A673 (cell line): ENCODE data around the gene KIF1A.

Source experiments
- EZH2 ChIP-seq: fragments of 200-600 bp; sonication (generic); IDR thresholded peaks from 2 replicates; pipeline ENCODE4 v1.6.1; 2017; ENCODE audit warnings: borderline replicate concordance, low read depth, mild to moderate bottlenecking, mixed read lengths, antibody characterized with exemption, low read length; ENCODE audit not compliant: poor library complexity, severe bottlenecking
- TF ChIP-seq, protein P1 (sequence below): fragments of 300-800, 200-600 bp; sonication (generic); conservative IDR thresholded peaks from 2 replicates; pipeline ENCODE4 v1.5.1; 2017; ENCODE audit warnings: low read depth, mild to moderate bottlenecking, antibody characterized with exemption, low read length, moderate library complexity, mixed read lengths

DNA sequence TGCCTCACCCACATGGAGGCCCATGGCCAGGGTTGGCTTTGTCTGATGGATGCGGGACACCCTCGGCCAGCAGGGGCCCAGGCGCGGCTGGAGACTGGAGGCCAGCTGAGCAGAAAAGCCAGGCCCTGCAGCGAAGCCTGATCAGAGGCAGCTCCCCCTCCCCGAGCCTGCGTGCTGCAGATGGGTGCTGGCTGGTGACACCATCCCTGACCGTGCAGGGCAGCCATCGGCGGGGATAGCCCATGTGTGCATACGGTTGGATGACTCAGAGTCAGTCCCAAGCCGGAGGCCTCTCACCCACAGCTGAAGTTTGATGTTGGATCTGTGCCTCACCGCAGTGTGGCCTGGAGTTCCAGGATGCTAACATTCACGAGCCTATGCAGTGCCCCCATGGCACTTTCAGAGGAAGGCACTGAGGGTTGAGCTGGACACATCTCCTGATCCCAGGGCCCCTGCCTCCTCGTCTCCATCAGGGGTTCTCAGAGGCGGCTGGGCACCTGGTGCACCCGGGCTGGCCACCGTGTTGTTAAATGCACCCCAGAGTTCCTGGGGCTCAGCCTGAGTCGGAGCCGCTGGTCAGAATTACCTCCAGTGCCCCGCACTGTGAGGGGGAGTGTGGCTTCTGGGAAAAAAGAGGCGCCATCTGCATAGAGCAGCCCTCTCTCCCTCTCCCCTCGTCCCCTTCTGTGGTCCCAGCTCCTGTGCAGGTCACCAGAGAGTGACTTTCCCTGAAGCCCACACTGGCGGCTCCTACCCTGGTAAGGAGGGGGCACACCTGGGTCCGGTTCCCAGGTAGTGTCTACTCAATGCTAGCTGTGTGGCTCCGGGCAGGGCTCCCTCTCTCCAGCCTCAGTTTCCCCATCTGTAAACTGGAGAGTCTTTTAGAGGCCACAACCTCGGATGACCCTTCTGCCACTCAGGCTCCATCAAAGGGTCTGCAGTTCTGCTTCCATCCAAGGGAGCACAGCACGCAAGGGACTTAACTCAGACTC is 19.4 kb upstream of the KIF1A start:
- TF ChIP-seq, protein P1, sequence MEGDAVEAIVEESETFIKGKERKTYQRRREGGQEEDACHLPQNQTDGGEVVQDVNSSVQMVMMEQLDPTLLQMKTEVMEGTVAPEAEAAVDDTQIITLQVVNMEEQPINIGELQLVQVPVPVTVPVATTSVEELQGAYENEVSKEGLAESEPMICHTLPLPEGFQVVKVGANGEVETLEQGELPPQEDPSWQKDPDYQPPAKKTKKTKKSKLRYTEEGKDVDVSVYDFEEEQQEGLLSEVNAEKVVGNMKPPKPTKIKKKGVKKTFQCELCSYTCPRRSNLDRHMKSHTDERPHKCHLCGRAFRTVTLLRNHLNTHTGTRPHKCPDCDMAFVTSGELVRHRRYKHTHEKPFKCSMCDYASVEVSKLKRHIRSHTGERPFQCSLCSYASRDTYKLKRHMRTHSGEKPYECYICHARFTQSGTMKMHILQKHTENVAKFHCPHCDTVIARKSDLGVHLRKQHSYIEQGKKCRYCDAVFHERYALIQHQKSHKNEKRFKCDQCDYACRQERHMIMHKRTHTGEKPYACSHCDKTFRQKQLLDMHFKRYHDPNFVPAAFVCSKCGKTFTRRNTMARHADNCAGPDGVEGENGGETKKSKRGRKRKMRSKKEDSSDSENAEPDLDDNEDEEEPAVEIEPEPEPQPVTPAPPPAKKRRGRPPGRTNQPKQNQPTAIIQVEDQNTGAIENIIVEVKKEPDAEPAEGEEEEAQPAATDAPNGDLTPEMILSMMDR = no peak
- no peak for TF ChIP-seq EZH2
